Subcutaneous abdominal adipose tissue (tissue), 5 donors: ENCODE results near the gene SETBP1.
A peak's percentile ranks its signal among the peaks of the same experiment; 100 is the strongest.

Source experiments
- H3K27ac ChIP-seq: one replicate; pipeline ENCODE4 v1.7.0; 2013; ENCODE audit warnings: low read depth, mild to moderate bottlenecking, inconsistent platforms, low read length, moderate library complexity
- H3K27me3 ChIP-seq, 5 donors: one replicate each; pipeline ENCODE4 v1.7.0; 2013; ENCODE audit warnings: low read length in 5 of 5, inconsistent platforms in 1 of 5; ENCODE audit not compliant: control insufficient read depth in 5 of 5, insufficient read depth in 4 of 5
- H3K36me3 ChIP-seq, 5 donors: one replicate each; pipeline ENCODE4 v1.7.0; 2013; ENCODE audit warnings: low read length in 5 of 5; ENCODE audit not compliant: control insufficient read depth in 5 of 5, insufficient read depth in 5 of 5
- H3K4me1 ChIP-seq, 5 donors: one replicate each; pipeline ENCODE4 v1.7.0; 2013; ENCODE audit warnings: low read length in 5 of 5, mild to moderate bottlenecking in 3 of 5, moderate library complexity in 1 of 5; ENCODE audit not compliant: control insufficient read depth in 5 of 5, insufficient read depth in 5 of 5
- H3K4me3 ChIP-seq, 5 donors: one replicate each; pipeline ENCODE4 v1.7.0; 2013; ENCODE audit warnings: low read length in 5 of 5, low read depth in 1 of 5
- H3K9ac ChIP-seq, 5 donors: one replicate each; pipeline ENCODE4 v1.7.0; 2013; ENCODE audit warnings: low read length in 5 of 5, mild to moderate bottlenecking in 4 of 5, moderate library complexity in 3 of 5
- H3K9me3 ChIP-seq, 5 donors: one replicate each; pipeline ENCODE4 v1.7.0; 2013; ENCODE audit warnings: low read length in 5 of 5; ENCODE audit not compliant: control insufficient read depth in 5 of 5
- donor health status: healthy.
- donor health status: healthy.
- donor health status: healthy.
- donor health status: healthy.
- donor health status: healthy.

The SETBP1 gene

GRCh38 chr18:44826418-44827259, 146.0 kb downstream of the SETBP1 start:
- no peaks in the 10 kb centered on the region for H3K27me3 ChIP-seq
- peak overlapping the region in 3 of 5 donors; percentile 11 to 23 (median 22) for H3K4me3 ChIP-seq
- H3K4me1 ChIP-seq = peaks cover 0 to 31% (median 15%) of the 10 kb centered on the region in 5 donors
- H3K9ac ChIP-seq = peak overlapping the region in 2 of 5 donors; percentile 9 to 30
- H3K36me3 ChIP-seq = no peaks in the 10 kb centered on the region
- H3K27ac ChIP-seq = peak overlapping the region; percentile 28
- H3K9me3 ChIP-seq = no peaks in the 10 kb centered on the region

GRCh38 chr18:44828080-44828479, 147.4 kb downstream of the SETBP1 start:
- no peaks in the 10 kb centered on the region for H3K36me3 ChIP-seq
- no peaks in the 10 kb centered on the region for H3K27me3 ChIP-seq
- H3K9me3 ChIP-seq = no peaks in the 10 kb centered on the region
- no peak overlapping the region for H3K9ac ChIP-seq
- H3K27ac ChIP-seq = no peak overlapping the region
- H3K4me3 ChIP-seq = no peak overlapping the region
- peaks cover 0 to 31% (median 15%) of the 10 kb centered on the region in 5 donors for H3K4me1 ChIP-seq

- H3K27ac ChIP-seq = peak overlapping the region; percentile 21
Observed at GRCh38 chr18:44830581-44830980, 149.9 kb downstream of the SETBP1 start.

DNA sequence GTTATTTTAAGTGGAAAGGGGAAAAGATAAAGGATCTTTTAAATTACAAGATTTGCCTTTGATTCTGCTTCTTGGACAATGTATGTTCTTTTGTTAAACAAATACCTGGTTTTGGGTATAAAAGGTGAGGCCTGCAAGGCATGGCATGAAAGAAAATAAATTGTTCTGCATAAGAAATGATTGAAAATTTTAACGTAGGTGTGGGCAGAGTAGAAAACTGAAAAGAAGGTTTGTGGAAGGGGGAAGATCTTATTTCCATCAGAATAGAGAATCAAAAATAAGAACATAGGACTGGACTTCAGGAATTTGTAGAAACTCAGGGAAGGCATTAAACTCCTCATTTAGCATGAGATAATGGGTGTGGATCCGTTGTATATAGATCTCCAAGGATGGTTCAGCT, 153.1 kb downstream of the SETBP1 start:
- H3K36me3 ChIP-seq = no peaks in the 10 kb centered on the region
- no peaks in the 10 kb centered on the region for H3K27me3 ChIP-seq
- H3K4me3 ChIP-seq = no peak overlapping the region
- peaks cover 0 to 13% (median 8%) of the 10 kb centered on the region in 5 donors for H3K4me1 ChIP-seq
- H3K9ac ChIP-seq = no peak overlapping the region
- H3K9me3 ChIP-seq = no peaks in the 10 kb centered on the region
- H3K27ac ChIP-seq = no peak overlapping the region

More at GRCh38 chr18:44830581-44830980, 149.9 kb downstream of the SETBP1 start:
- H3K36me3 ChIP-seq = no peaks in the 10 kb centered on the region
- H3K9me3 ChIP-seq = no peaks in the 10 kb centered on the region
- no peak overlapping the region for H3K9ac ChIP-seq
- peaks cover 0 to 36% (median 17%) of the 10 kb centered on the region in 5 donors for H3K4me1 ChIP-seq
- no peak overlapping the region for H3K4me3 ChIP-seq
- no peaks in the 10 kb centered on the region for H3K27me3 ChIP-seq

- no peak overlapping the region for H3K9ac ChIP-seq
- H3K36me3 ChIP-seq = no peaks in the 10 kb centered on the region
- no peak overlapping the region for H3K27ac ChIP-seq
- peaks cover 2 to 20% (median 16%) of the 10 kb centered on the region in 5 donors for H3K4me1 ChIP-seq
- no peak overlapping the region for H3K4me3 ChIP-seq
- H3K9me3 ChIP-seq = no peaks in the 10 kb centered on the region
- H3K27me3 ChIP-seq = no peaks in the 10 kb centered on the region
Observed at GRCh38 chr18:44834867-44835469, 154.3 kb downstream of the SETBP1 start.

GRCh38 chr18:44835703-44836102, 155.0 kb downstream of the SETBP1 start:
- Histone ChIP-seq H3K9me3 (no peaks in the 10 kb centered on the region), H3K27me3 (no peaks in the 10 kb centered on the region), H3K4me3 (no peak overlapping the region), H3K36me3 (no peaks in the 10 kb centered on the region), H3K4me1 (peaks cover 2 to 24% (median 16%) of the 10 kb centered on the region in 5 donors), H3K27ac (no peak overlapping the region), H3K9ac (no peak overlapping the region)

GRCh38 chr18:44836263-44836662, 155.6 kb downstream of the SETBP1 start:
- H3K4me3 ChIP-seq = no peak overlapping the region
- no peaks in the 10 kb centered on the region for H3K9me3 ChIP-seq
- H3K9ac ChIP-seq = no peak overlapping the region
- H3K27ac ChIP-seq = no peak overlapping the region
- H3K36me3 ChIP-seq = no peaks in the 10 kb centered on the region
- H3K27me3 ChIP-seq = no peaks in the 10 kb centered on the region
- H3K4me1 ChIP-seq = peaks cover 2 to 24% (median 16%) of the 10 kb centered on the region in 5 donors

GRCh38 chr18:44837482-44838180, 156.9 kb downstream of the SETBP1 start:
- Histone ChIP-seq H3K27me3 (no peaks in the 10 kb centered on the region), H3K4me3 (no peak overlapping the region), H3K27ac (no peak overlapping the region), H3K4me1 (peaks cover 2 to 24% (median 16%) of the 10 kb centered on the region in 5 donors), H3K36me3 (no peaks in the 10 kb centered on the region), H3K9ac (no peak overlapping the region), H3K9me3 (no peaks in the 10 kb centered on the region)

DNA sequence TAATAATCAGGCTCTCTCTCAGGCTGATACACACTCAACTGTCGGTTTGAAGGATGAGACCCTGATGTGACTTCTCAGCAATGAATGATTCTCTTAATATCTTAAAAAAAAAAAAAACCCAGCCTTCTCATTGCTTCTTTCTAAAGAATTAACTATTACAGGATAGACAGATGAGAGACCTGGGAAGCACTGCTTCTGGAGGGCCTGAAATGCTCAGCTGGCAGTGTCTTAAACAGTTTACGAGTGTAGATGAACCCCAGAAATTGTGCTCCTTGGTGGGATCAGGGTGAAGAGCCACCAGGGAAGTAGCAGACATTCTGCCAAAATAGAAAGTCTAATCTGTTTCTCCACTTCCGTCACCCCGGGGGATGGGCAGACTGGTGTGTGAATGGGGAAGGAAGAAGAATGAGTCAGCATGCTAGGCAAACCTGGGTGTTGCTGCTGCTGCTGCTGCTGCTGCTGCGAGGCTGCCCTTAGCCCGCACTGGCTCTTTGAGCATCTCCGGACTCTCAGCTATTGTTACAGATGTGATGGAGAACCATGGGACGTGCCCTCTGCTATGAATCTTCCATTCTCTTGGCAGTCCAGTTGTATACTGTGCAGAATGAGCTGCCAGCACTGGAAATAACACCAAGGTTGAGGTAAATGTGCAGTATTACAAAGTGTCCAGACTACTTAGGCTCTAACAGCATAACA, 158.4 kb downstream of the SETBP1 start:
- Histone ChIP-seq H3K36me3 (no peaks in the 10 kb centered on the region), H3K4me1 (peaks cover 2 to 24% (median 16%) of the 10 kb centered on the region in 5 donors), H3K27ac (no peak overlapping the region), H3K4me3 (no peak overlapping the region), H3K27me3 (no peaks in the 10 kb centered on the region), H3K9me3 (no peaks in the 10 kb centered on the region), H3K9ac (no peak overlapping the region)
